ENCODE measurements around the gene ATP2B2. TPM values are rescaled to one million over a fixed set of nuclear protein-coding genes. Genes with fewer than 3 reads are reported as not detected.

ATP2B2 gene
- total RNA-seq, 4 donors from 2014 or later, result 0.29 to 9.5 (median 4.4) TPM

DNA sequence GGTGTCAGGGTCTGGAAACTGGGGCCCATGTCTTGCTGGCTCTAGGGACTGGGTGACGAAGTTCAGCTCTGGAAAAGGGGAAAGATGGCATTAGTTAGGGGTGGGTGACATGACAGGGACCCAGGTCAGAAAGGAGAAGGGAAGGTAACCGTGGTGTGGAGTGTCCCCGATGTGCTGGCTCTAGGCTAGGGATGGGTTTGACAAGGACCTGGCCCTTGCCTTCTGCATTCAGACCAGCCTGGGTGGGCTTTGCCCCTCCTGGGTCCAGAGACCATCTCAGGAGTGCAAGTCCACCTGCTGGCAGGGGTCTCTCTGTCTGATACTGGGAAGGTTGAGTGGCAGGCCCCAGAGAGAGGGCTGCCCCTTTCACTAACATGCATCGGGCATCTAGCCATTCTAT, 28.7 kb upstream of the ATP2B2 start:
- H3K27me3 ChIP-seq, result no peaks in the 10 kb centered on the region
- no peak overlapping the region for H3K4me3 ChIP-seq
- DNase-seq, result no peak
- H3K4me1 ChIP-seq, result no peaks in the 10 kb centered on the region
- no peak for TF ChIP-seq POLR2A (IDR thresholded peaks at IDR 0.05)
- TF ChIP-seq, protein P1, sequence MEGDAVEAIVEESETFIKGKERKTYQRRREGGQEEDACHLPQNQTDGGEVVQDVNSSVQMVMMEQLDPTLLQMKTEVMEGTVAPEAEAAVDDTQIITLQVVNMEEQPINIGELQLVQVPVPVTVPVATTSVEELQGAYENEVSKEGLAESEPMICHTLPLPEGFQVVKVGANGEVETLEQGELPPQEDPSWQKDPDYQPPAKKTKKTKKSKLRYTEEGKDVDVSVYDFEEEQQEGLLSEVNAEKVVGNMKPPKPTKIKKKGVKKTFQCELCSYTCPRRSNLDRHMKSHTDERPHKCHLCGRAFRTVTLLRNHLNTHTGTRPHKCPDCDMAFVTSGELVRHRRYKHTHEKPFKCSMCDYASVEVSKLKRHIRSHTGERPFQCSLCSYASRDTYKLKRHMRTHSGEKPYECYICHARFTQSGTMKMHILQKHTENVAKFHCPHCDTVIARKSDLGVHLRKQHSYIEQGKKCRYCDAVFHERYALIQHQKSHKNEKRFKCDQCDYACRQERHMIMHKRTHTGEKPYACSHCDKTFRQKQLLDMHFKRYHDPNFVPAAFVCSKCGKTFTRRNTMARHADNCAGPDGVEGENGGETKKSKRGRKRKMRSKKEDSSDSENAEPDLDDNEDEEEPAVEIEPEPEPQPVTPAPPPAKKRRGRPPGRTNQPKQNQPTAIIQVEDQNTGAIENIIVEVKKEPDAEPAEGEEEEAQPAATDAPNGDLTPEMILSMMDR (IDR thresholded peaks at IDR 0.05), result no peak
- no peak overlapping the region for H3K27ac ChIP-seq
- intact Hi-C loops (cut with DNase I; ENCODE audit: low total_unique reads), result no loop called here
- no peaks in the 10 kb centered on the region for H3K36me3 ChIP-seq
- H3K9me3 ChIP-seq, result no peaks in the 10 kb centered on the region

DNA sequence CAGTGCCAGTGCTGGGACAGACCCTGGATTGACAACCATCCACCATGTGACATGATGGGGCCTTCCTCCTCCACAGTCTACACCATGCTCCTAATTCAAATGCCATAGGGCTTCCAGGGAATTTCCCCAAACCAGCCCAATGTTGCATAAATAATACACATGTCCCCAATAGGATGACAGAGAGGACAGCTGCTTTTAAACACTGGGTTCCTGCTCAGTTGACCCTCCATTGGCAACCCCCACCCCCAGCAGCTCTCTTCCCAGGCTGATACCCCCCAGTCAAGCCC, 28.3 kb upstream of the ATP2B2 start:
- no peak overlapping the region for H3K27ac ChIP-seq
- no peaks in the 10 kb centered on the region for H3K36me3 ChIP-seq
- intact Hi-C loops (cut with DNase I; ENCODE audit: low total_unique reads), result no loop called here
- no peaks in the 10 kb centered on the region for H3K27me3 ChIP-seq
- H3K4me3 ChIP-seq, result no peak overlapping the region
- H3K9me3 ChIP-seq, result no peaks in the 10 kb centered on the region
- no peaks in the 10 kb centered on the region for H3K4me1 ChIP-seq
- TF ChIP-seq, protein P1 (IDR thresholded peaks at IDR 0.05), result no peak
- no peak for TF ChIP-seq POLR2A (IDR thresholded peaks at IDR 0.05)
- no peak for DNase-seq

GRCh38 chr3:10532939-10533736, 27.8 kb upstream of the ATP2B2 start:
- no peaks in the 10 kb centered on the region for H3K27me3 ChIP-seq
- intact Hi-C loops (cut with DNase I; ENCODE audit: low total_unique reads), result no loop called here
- DNase-seq, result no peak
- no peaks in the 10 kb centered on the region for H3K9me3 ChIP-seq
- no peak overlapping the region for H3K27ac ChIP-seq
- no peak overlapping the region for H3K4me3 ChIP-seq
- TF ChIP-seq, protein P1 (IDR thresholded peaks at IDR 0.05), result no peak
- TF ChIP-seq POLR2A (IDR thresholded peaks at IDR 0.05), result no peak
- no peaks in the 10 kb centered on the region for H3K36me3 ChIP-seq
- H3K4me1 ChIP-seq, result no peaks in the 10 kb centered on the region

- H3K9me3 ChIP-seq, result no peaks in the 10 kb centered on the region
- no peak for TF ChIP-seq POLR2A (IDR thresholded peaks at IDR 0.05)
- TF ChIP-seq, protein P1 (IDR thresholded peaks at IDR 0.05), result no peak
- no peaks in the 10 kb centered on the region for H3K27me3 ChIP-seq
- no peaks in the 10 kb centered on the region for H3K36me3 ChIP-seq
- no peak overlapping the region for H3K4me3 ChIP-seq
- no peak for DNase-seq
- H3K27ac ChIP-seq, result no peak overlapping the region
- intact Hi-C loops (cut with DNase I; ENCODE audit: low total_unique reads), result no loop called here
- H3K4me1 ChIP-seq, result no peaks in the 10 kb centered on the region
These were observed 25.6 kb upstream of the ATP2B2 start for GRCh38 chr3:10531031-10531430.

- H3K27me3 ChIP-seq, result no peaks in the 10 kb centered on the region
- intact Hi-C loops (cut with DNase I; ENCODE audit: low total_unique reads), result no loop called here
- no peaks in the 10 kb centered on the region for H3K4me1 ChIP-seq
- no peaks in the 10 kb centered on the region for H3K36me3 ChIP-seq
- no peak overlapping the region for H3K4me3 ChIP-seq
- no peaks in the 10 kb centered on the region for H3K9me3 ChIP-seq
- DNase-seq, result no peak
- H3K27ac ChIP-seq, result no peak overlapping the region
- no peak for TF ChIP-seq POLR2A (IDR thresholded peaks at IDR 0.05)
- TF ChIP-seq, protein P1 (IDR thresholded peaks at IDR 0.05), result no peak
These were observed 24.9 kb upstream of the ATP2B2 start for GRCh38 chr3:10530241-10530640.

All from uterus (tissue), 4 donors.